Stimulated activated CD8-positive, alpha-beta memory T cell treated with anti-CD3 and anti-CD28 coated beads, Interleukin-7, amount 100 ng/mL, for 1 hour (primary cell): ENCODE results near the gene FFAR1.

Experiments
- DNase-seq, 2 donors: peaks; one replicate each; pipeline ENCODE4 v3.0.0-alpha.2; 2020; ENCODE audit warnings: low read depth in 2 of 2

The FFAR1 gene

GRCh38 chr19:35392742-35393715, 45.3 kb downstream of the FFAR1 start:
- no peak for DNase-seq

DNA sequence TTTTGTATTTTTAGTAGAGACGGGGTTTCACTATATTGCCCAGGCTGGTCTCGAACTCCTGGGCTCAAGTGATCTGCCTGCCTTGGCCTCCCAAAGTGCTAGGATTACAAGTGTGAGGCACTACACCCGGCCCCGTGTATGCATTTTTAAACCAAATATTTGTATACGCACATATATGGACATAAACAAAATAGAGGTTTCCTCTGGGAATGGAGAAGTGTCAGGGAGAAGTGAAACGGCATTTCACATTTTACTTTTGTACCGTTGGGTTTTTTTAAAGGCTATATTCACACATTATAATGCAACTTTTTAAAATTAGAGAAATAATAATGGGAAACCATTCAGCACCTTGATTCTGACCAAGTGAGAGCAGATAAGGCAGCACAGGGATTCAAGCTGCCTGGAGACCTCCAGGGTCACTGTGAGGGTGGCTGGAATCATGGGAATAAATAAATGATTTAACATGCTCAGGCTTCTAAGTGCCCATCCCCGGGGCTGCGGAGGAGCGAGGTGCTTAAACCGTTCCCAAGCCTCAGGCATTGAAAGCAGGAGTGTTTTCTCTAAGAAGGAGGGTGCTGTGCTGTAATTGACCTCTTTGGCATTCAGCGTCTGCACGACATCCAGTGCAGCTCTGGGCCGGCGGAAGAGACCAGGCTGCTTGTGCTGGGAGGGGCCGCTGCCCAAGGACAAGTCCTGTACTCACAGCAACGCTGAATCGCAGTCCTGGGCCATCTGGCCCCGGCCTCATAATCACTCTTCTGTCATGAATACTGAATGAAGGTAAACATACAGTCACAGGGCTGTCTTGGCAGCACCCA, 47.9 kb downstream of the FFAR1 start:
- no peak for DNase-seq

DNA sequence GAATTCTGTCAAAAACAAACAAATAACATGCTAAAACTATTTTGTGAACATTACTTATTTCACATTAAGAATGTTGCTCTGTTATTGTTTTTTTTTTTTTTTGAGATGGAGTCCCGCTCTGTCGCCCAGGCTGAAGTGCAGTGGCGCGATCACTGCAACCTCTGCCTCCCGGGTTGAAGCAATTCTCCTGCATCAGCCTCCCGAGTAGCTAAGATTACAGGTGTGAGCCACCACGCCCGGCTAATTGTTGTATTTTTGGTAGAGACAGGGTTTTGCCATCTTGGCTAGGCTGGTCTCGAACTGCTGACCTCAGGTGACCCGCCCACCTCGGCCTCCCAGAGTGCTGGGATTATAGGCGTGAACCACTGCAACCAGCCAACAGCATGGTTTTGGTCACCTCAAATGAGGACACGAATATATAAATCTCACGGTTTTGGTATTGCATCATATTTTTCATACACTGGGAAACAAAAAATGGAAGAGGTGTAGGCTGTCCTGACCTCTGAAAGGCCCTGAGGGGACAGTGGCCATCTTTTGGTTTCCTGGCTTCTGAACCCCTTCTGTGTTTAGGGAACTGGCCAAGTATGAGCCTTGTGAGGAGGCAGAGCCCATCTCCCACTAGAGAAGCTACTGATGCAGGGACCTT, 48.7 kb downstream of the FFAR1 start:
- no peak for DNase-seq

GRCh38 chr19:35397064-35397463, 49.4 kb downstream of the FFAR1 start:
- DNase-seq = no peak
